Activated CD8-positive, alpha-beta memory T cell treated with anti-CD3 and anti-CD28 coated beads for 24 hours (primary cell): Measurements from ENCODE around the gene OTUD4.

Experiments used
- DNase-seq: peaks from one replicate; pipeline ENCODE4 v3.0.0-alpha.2; 2020

OTUD4 gene

GRCh38 chr4:145103496-145103895, 76.9 kb downstream of the OTUD4 start:
- no peak for DNase-seq

- no peak for DNase-seq
These were observed 77.8 kb downstream of the OTUD4 start for GRCh38 chr4:145102619-145103018.

GRCh38 chr4:145101091-145101490, 79.3 kb downstream of the OTUD4 start:
- DNase-seq, result no peak

GRCh38 chr4:145099653-145100052, 80.7 kb downstream of the OTUD4 start:
- DNase-seq, result no peak

GRCh38 chr4:145098675-145099037, 81.7 kb downstream of the OTUD4 start:
- no peak for DNase-seq

- peak; percentile 96 for DNase-seq
These were observed 82.3 kb downstream of the OTUD4 start, which contains the start of the genes ABCE1 and ANAPC10 for GRCh38 chr4:145097821-145098674. Gene ABCE1, plus strand, starts transcription at chr4:145098311. Its CDS starts 6,102 bp downstream, at chr4:145104413. Gene ANAPC10, minus strand, starts transcription at chr4:145098196. Its CDS starts 2,097 bp downstream, at chr4:145096099.

GRCh38 chr4:145097331-145097820, 83.0 kb downstream of the OTUD4 start:
- no peak for DNase-seq

- no peak for DNase-seq
These were observed 86.8 kb downstream of the OTUD4 start for GRCh38 chr4:145093638-145094037.

- DNase-seq, result no peak
These were observed 90.0 kb downstream of the OTUD4 start for GRCh38 chr4:145090380-145090779.

- no peak for DNase-seq
These were observed 96.3 kb downstream of the OTUD4 start for GRCh38 chr4:145083891-145084605.
